B cell (primary cell): ENCODE measurements around the gene AGAP1.

ENCODE experiments used
- CTCF ChIP-seq: fragments of 200-600 bp; IDR thresholded peaks from one replicate; pipeline ENCODE4 v1.8.0; 2022; ENCODE audit warnings: antibody characterized with exemption, mild to moderate bottlenecking
- EZH2 ChIP-seq: IDR thresholded peaks from 2 replicates; pipeline ENCODE4 v1.6.1; 2012; ENCODE audit warnings: borderline replicate concordance, low read depth, mild to moderate bottlenecking, moderate library complexity, low read length; ENCODE audit not compliant: insufficient read depth, poor library complexity, severe bottlenecking

- TF ChIP-seq CTCF (no peak), EZH2 (no peak)
Measured at GRCh38 chr2:235669269-235669831, 175.5 kb downstream of the AGAP1 start.
